ENCODE data around the gene VWC2. TPM values are rescaled to one million over a fixed set of nuclear protein-coding genes. Genes with fewer than 3 reads are reported as not detected.

The VWC2 gene
- total and polyA plus RNA-seq, 2 of the 8 experiments (the other 6 are each of a cell fraction or from before 2014, with no cell fraction given) = 0.24 to 0.30 TPM

DNA sequence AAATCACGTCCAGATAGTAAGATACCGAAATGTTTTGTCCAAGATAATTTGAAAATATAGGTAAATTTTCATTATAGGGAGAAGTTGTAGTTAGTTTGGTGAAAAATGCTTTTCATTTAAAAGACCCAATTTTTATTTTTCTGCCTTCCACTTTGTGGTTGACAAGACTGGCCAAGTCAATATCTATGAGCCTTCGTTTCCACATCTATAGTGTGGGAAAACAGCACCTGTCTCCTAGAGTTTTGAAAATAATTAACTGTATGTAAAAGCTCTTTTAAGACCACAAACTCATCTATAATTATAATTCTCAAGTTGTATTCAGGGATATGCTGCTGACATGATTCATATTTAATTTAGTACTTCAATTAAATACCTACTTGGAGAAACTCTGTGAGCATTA lies 102.8 kb downstream of the VWC2 start (continued):
- TF ChIP-seq, protein P1, sequence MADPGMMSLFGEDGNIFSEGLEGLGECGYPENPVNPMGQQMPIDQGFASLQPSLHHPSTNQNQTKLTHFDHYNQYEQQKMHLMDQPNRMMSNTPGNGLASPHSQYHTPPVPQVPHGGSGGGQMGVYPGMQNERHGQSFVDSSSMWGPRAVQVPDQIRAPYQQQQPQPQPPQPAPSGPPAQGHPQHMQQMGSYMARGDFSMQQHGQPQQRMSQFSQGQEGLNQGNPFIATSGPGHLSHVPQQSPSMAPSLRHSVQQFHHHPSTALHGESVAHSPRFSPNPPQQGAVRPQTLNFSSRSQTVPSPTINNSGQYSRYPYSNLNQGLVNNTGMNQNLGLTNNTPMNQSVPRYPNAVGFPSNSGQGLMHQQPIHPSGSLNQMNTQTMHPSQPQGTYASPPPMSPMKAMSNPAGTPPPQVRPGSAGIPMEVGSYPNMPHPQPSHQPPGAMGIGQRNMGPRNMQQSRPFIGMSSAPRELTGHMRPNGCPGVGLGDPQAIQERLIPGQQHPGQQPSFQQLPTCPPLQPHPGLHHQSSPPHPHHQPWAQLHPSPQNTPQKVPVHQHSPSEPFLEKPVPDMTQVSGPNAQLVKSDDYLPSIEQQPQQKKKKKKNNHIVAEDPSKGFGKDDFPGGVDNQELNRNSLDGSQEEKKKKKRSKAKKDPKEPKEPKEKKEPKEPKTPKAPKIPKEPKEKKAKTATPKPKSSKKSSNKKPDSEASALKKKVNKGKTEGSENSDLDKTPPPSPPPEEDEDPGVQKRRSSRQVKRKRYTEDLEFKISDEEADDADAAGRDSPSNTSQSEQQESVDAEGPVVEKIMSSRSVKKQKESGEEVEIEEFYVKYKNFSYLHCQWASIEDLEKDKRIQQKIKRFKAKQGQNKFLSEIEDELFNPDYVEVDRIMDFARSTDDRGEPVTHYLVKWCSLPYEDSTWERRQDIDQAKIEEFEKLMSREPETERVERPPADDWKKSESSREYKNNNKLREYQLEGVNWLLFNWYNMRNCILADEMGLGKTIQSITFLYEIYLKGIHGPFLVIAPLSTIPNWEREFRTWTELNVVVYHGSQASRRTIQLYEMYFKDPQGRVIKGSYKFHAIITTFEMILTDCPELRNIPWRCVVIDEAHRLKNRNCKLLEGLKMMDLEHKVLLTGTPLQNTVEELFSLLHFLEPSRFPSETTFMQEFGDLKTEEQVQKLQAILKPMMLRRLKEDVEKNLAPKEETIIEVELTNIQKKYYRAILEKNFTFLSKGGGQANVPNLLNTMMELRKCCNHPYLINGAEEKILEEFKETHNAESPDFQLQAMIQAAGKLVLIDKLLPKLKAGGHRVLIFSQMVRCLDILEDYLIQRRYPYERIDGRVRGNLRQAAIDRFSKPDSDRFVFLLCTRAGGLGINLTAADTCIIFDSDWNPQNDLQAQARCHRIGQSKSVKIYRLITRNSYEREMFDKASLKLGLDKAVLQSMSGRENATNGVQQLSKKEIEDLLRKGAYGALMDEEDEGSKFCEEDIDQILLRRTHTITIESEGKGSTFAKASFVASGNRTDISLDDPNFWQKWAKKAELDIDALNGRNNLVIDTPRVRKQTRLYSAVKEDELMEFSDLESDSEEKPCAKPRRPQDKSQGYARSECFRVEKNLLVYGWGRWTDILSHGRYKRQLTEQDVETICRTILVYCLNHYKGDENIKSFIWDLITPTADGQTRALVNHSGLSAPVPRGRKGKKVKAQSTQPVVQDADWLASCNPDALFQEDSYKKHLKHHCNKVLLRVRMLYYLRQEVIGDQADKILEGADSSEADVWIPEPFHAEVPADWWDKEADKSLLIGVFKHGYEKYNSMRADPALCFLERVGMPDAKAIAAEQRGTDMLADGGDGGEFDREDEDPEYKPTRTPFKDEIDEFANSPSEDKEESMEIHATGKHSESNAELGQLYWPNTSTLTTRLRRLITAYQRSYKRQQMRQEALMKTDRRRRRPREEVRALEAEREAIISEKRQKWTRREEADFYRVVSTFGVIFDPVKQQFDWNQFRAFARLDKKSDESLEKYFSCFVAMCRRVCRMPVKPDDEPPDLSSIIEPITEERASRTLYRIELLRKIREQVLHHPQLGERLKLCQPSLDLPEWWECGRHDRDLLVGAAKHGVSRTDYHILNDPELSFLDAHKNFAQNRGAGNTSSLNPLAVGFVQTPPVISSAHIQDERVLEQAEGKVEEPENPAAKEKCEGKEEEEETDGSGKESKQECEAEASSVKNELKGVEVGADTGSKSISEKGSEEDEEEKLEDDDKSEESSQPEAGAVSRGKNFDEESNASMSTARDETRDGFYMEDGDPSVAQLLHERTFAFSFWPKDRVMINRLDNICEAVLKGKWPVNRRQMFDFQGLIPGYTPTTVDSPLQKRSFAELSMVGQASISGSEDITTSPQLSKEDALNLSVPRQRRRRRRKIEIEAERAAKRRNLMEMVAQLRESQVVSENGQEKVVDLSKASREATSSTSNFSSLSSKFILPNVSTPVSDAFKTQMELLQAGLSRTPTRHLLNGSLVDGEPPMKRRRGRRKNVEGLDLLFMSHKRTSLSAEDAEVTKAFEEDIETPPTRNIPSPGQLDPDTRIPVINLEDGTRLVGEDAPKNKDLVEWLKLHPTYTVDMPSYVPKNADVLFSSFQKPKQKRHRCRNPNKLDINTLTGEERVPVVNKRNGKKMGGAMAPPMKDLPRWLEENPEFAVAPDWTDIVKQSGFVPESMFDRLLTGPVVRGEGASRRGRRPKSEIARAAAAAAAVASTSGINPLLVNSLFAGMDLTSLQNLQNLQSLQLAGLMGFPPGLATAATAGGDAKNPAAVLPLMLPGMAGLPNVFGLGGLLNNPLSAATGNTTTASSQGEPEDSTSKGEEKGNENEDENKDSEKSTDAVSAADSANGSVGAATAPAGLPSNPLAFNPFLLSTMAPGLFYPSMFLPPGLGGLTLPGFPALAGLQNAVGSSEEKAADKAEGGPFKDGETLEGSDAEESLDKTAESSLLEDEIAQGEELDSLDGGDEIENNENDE (IDR thresholded peaks at IDR 0.05; ENCODE audit: insufficient replicate concordance, low read length) = no peak
- no peak for TF ChIP-seq RBBP5 (IDR thresholded peaks at IDR 0.05; ENCODE audit: borderline replicate concordance, low read depth, low read length)
- TF ChIP-seq EGR1 (IDR thresholded peaks at IDR 0.05; ENCODE audit: borderline replicate concordance, low read depth, low read length) = no peak
- no peak for TF ChIP-seq HDAC6 (IDR thresholded peaks at IDR 0.05; ENCODE audit: low read depth, low read length)

All from H1 (cell line).